ENCODE measurements around the gene GATAD2B.

DNA sequence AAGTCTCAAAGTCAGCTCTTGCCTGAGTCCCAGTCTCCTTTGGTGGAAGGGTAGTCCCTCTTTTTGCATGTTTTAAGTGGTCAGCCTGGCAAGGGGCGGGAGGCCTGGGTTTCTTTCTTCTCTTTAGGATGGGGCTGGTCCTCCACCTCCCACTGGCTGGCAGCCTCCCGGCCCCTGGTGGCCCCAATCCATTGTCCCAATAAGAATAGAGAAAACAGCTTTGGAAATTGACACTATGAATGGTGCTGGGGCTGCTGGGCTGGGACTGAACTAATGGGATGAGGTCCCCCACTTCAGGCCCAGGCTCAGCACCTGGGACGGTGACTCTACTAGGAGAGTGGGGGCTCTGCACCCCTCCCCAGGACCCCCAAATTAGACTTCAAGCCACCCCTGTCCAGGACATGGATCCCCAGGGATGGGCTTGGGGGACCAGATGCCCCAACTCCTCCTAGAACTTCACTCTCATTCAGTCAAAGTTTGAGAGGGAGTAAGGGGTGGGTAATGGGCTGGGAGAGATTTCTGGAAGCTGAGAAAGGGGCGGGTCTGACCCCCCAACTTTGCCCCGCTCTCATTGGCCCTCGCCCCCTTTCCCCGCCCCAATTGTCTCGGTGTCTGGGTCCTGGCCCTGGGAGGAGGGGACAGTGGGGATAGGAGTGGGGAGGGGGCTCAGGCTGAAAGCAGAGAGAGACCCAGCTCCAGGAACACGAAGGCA is 129.4 kb downstream of the GATAD2B start:
- TF ChIP-seq GLIS3 (CRISPR knock-in tag; IDR thresholded peaks at IDR 0.05) = no peak
- no peak for TF ChIP-seq RARB (CRISPR knock-in tag; IDR thresholded peaks at IDR 0.05)
- TF ChIP-seq CSDC2 (CRISPR knock-in tag; IDR thresholded peaks at IDR 0.05) = no peak
- TF ChIP-seq TCF4 (CRISPR knock-in tag; IDR thresholded peaks at IDR 0.05; ENCODE audit: borderline replicate concordance) = no peak
- no peak for TF ChIP-seq ZNF565 (CRISPR knock-in tag; conservative IDR thresholded peaks at IDR 0.05; ENCODE audit: low read depth)
- TF ChIP-seq ZFP3 (CRISPR knock-in tag; IDR thresholded peaks at IDR 0.05) = no peak
- no peak for TF ChIP-seq ESRRG (CRISPR knock-in tag; IDR thresholded peaks at IDR 0.05)
- no peak for TF ChIP-seq TOX (CRISPR knock-in tag; IDR thresholded peaks at IDR 0.05; ENCODE audit: borderline replicate concordance)
